GM10266 (cell line): ENCODE measurements around the gene LIPC.

Experiments used
- DNase-seq: peaks from one replicate; pipeline ENCODE4 v3.0.0; 2012; ENCODE audit errors: extremely low spot score
- CTCF ChIP-seq: IDR thresholded peaks from 2 replicates; pipeline ENCODE4 v1.5.1; 2012; ENCODE audit warnings: mild to moderate bottlenecking, low read depth; ENCODE audit not compliant: control insufficient read depth, insufficient read depth; ENCODE audit errors: missing control alignments

LIPC gene

GRCh38 chr15:58447271-58448010 lies 15.7 kb downstream of the LIPC start:
- TF ChIP-seq CTCF: no peak
- DNase-seq: peak; percentile 19

GRCh38 chr15:58448331-58448730 lies 16.5 kb downstream of the LIPC start:
- TF ChIP-seq CTCF: no peak
- DNase-seq: no peak

- TF ChIP-seq CTCF: no peak
- DNase-seq: no peak
These were observed 17.1 kb downstream of the LIPC start for GRCh38 chr15:58448906-58449305.

- TF ChIP-seq CTCF: no peak
- DNase-seq: no peak
These were observed 20.0 kb downstream of the LIPC start for GRCh38 chr15:58451826-58452225.

GRCh38 chr15:58452775-58453174 lies 21.0 kb downstream of the LIPC start:
- no peak for DNase-seq
- no peak for TF ChIP-seq CTCF

- TF ChIP-seq CTCF: no peak
- peak; percentile 43 for DNase-seq
These were observed 22.4 kb downstream of the LIPC start for GRCh38 chr15:58453931-58454793.

- DNase-seq: no peak
These were observed 23.2 kb downstream of the LIPC start for GRCh38 chr15:58454950-58455401.

More at GRCh38 chr15:58454950-58455401, 23.2 kb downstream of the LIPC start:
- no peak for TF ChIP-seq CTCF
